Body of pancreas (tissue), 4 donors: ENCODE data around the gene DNAJC18. TPM values are rescaled to one million over a fixed set of nuclear protein-coding genes. Genes with fewer than 3 reads are reported as not detected.

Source experiments
- ATAC-seq: fragments of 150-250 bp; one replicate; pipeline ENCODE4 v1.9.1; 2016
- DNase-seq, 4 donors: peaks; one replicate each; pipeline ENCODE4 v3.0.0-alpha.2; 2019
- H3K27ac ChIP-seq, 4 donors: fragments of 200-600 bp; sonication (generic); 1 replicate in 3 of 4; 2 replicates in 1 of 4; pipeline versions ENCODE4 v1.5.1 to v1.6.1; 2016 to 2019; ENCODE audit warnings: mild to moderate bottlenecking in 1 of 4, mixed read lengths in 1 of 4, moderate library complexity in 1 of 4
- H3K27me3 ChIP-seq, 2 donors: fragments of 200-600 bp; sonication (generic); one replicate each; pipeline ENCODE4 v1.6.0; 2016; ENCODE audit warnings: mild to moderate bottlenecking in 1 of 2
- H3K36me3 ChIP-seq, 2 donors: fragments of 200-600 bp; sonication (generic); replicated peaks in 1 of 2; 2 replicates each; pipeline ENCODE4 v1.5.1; 2016; ENCODE audit warnings: low read depth in 2 of 2; ENCODE audit not compliant: insufficient read depth in 1 of 2
- H3K4me1 ChIP-seq: fragments of 200-600 bp; sonication (generic); one replicate; pipeline ENCODE4 v1.6.0; 2016
- H3K4me3 ChIP-seq, 2 donors: fragments of 200-600 bp; sonication (generic); 1 replicate in 1 of 2; 2 replicates in 1 of 2; pipeline ENCODE4 v1.5.1; 2016 to 2019
- H3K9me3 ChIP-seq, 3 donors: fragments of 200-600 bp; sonication (generic); 1 replicate in 2 of 3; 2 replicates in 1 of 3; pipeline ENCODE4 v1.5.1; 2016
- CTCF ChIP-seq, 7 experiments: fragments of 450-650 bp in 4 of 7; fragments of 200-600 bp in 3 of 7; sonication (generic) in 3 of 7; IDR thresholded peaks; one replicate each; pipeline ENCODE4 v1.5.1; 2016 to 2019; ENCODE audit warnings: antibody characterized with exemption in 7 of 7
- POLR2A ChIP-seq, 3 donors: fragments of 450-650 bp; IDR thresholded peaks; one replicate each; pipeline ENCODE4 v1.6.1; 2016; ENCODE audit warnings: antibody characterized with exemption in 3 of 3, mild to moderate bottlenecking in 2 of 3
- WGBS, 2 donors: methylation state at CpG; one replicate each; pipeline ENCODE4 v1.1.5; 2017; 5-methylcytosine and 5-hydroxymethylcytosine counted together
- intact Hi-C: fragments of 100-400 bp; cut with DNase I; formaldehyde crosslinking; loops from one replicate; pipeline ENCODE4 v1.15.1; 2023
- total RNA-seq, 2 donors: library from RNA; depleted of rRNA; stranded (reverse); fragments of >200 nt; gene quantifications; one replicate each; pipeline ENCODE4 v1.1.0, GENCODE V29; 2016

The DNAJC18 gene
- total RNA-seq, 2 donors from 2014 or later = 1.6 to 3.0 TPM

- Histone ChIP-seq H3K4me3 (no peak overlapping the region), H3K9me3 (no peaks in the 10 kb centered on the region), H3K4me1 (peaks cover 38% of the 10 kb centered on the region), H3K27ac (peak overlapping the region in 3 of 4 donors; percentile 47 to 69 (median 63)), H3K36me3 (no peaks in the 10 kb centered on the region), H3K27me3 (no peaks in the 10 kb centered on the region)
- peak in 1 of 4 donors; percentile 42 for DNase-seq
- peak; percentile 37 for ATAC-seq
- WGBS, 2 donors = 29 to 37% methylated on average over 8 of the region's 8 CpGs
- intact Hi-C loops = no loop called here
- TF ChIP-seq CTCF (IDR thresholded peaks at IDR 0.05) (peak in 4 of 7 experiments; percentile 25 to 35 (median 28)), POLR2A (IDR thresholded peaks at IDR 0.05) (no peak)
Observed at GRCh38 chr5:139385061-139386049, 54.0 kb downstream of the DNAJC18 start.

- no peak for ATAC-seq
- no peaks in the 10 kb centered on the region for H3K9me3 ChIP-seq
- intact Hi-C loops = no loop called here
- no peak for TF ChIP-seq POLR2A (IDR thresholded peaks at IDR 0.05)
- no peak for TF ChIP-seq CTCF (IDR thresholded peaks at IDR 0.05)
- no peaks in the 10 kb centered on the region for H3K27me3 ChIP-seq
- DNase-seq = no peak
- H3K4me3 ChIP-seq = no peak overlapping the region
- H3K4me1 ChIP-seq = peaks cover 38% of the 10 kb centered on the region
- WGBS, 2 donors = 69 to 70% methylated on average over 6 to 9 of the region's 9 CpGs
- peak overlapping the region in 3 of 4 donors; percentile 47 to 69 (median 63) for H3K27ac ChIP-seq
- no peaks in the 10 kb centered on the region for H3K36me3 ChIP-seq
Observed at GRCh38 chr5:139384591-139385051, 54.7 kb downstream of the DNAJC18 start.

GRCh38 chr5:139383993-139384590 lies 55.2 kb downstream of the DNAJC18 start:
- intact Hi-C loops = no loop called here
- Histone ChIP-seq H3K9me3 (no peaks in the 10 kb centered on the region), H3K27ac (peak overlapping the region in 3 of 4 donors; percentile 47 to 69 (median 63)), H3K27me3 (no peaks in the 10 kb centered on the region), H3K4me3 (no peak overlapping the region), H3K4me1 (peaks cover 38% of the 10 kb centered on the region), H3K36me3 (no peaks in the 10 kb centered on the region)
- WGBS, 2 donors = 61 to 82% methylated on average over 5 to 7 of the region's 7 CpGs
- no peak for DNase-seq
- ATAC-seq = peak; percentile 25
- TF ChIP-seq CTCF (IDR thresholded peaks at IDR 0.05) (no peak), POLR2A (IDR thresholded peaks at IDR 0.05) (no peak)

GRCh38 chr5:139383275-139383992 lies 55.9 kb downstream of the DNAJC18 start, which contains the start of gene SLC23A1:
TSS of gene SLC23A1 (minus strand) at chr5:139383297. CDS start at chr5:139383253, 44 bp downstream.
- DNase-seq (peak; percentile 40 to 68 (median 62)), ATAC-seq (peak; percentile 58)
- Histone ChIP-seq H3K4me1 (peaks cover 37% of the 10 kb centered on the region), H3K4me3 (no peak within 1 kb of the TSS), H3K27ac (peak within 1 kb of the TSS in 3 of 4 donors; percentile 58 to 69 (median 63)), H3K27me3 (no peaks in the 10 kb centered on the region), H3K36me3 (no peaks in the 10 kb centered on the region), H3K9me3 (no peaks in the 10 kb centered on the region)
- intact Hi-C loops = no loop called here
- no peak for TF ChIP-seq CTCF (IDR thresholded peaks at IDR 0.05)
- no peak for TF ChIP-seq POLR2A (IDR thresholded peaks at IDR 0.05)
- 34 to 38% methylated on average over 10 of the region's 10 CpGs for WGBS, 2 donors
